Adrenal gland (tissue), 5 donors: Measurements from ENCODE around the gene COL6A3.

Source experiments
- POLR2A ChIP-seq, 2 donors: fragments of 450-650 bp; IDR thresholded peaks; one replicate each; pipeline ENCODE4 v1.6.1; 2017; ENCODE audit warnings: antibody characterized with exemption in 2 of 2, mild to moderate bottlenecking in 2 of 2, moderate library complexity in 1 of 2
- TF ChIP-seq, protein P1 (sequence below), 6 experiments: fragments of 450-650 bp in 4 of 6; fragments of 200-600 bp in 2 of 6; sonication (generic) in 1 of 6; IDR thresholded peaks; 1 replicate in 5 of 6; 2 replicates in 1 of 6; pipeline versions ENCODE4 v1.5.1 to v1.8.0; 2016 to 2021; ENCODE audit warnings: antibody characterized with exemption in 6 of 6, mild to moderate bottlenecking in 2 of 6, moderate library complexity in 1 of 6
- donor health status: DM: no; HTN: no; CAD: no.

DNA sequence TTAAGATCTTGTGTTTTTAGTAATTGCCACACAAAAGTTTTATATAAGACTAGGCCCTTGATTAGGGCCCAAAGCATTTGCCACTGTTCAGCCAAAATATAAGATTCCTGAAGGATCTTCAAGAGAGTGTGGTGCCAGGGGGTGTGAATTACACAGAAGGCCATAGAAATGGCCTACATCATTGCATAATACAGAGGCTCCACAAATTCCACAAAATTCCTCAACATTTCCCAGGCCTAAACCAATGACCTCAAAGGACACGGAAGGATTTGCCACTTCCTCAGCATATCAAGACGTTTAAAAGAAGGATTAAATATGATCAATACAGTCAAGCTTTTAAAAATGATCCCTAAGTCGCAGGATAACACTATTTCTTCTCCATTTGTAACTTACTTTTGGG is 24.1 kb downstream of the COL6A3 start:
- TF ChIP-seq, protein P1, sequence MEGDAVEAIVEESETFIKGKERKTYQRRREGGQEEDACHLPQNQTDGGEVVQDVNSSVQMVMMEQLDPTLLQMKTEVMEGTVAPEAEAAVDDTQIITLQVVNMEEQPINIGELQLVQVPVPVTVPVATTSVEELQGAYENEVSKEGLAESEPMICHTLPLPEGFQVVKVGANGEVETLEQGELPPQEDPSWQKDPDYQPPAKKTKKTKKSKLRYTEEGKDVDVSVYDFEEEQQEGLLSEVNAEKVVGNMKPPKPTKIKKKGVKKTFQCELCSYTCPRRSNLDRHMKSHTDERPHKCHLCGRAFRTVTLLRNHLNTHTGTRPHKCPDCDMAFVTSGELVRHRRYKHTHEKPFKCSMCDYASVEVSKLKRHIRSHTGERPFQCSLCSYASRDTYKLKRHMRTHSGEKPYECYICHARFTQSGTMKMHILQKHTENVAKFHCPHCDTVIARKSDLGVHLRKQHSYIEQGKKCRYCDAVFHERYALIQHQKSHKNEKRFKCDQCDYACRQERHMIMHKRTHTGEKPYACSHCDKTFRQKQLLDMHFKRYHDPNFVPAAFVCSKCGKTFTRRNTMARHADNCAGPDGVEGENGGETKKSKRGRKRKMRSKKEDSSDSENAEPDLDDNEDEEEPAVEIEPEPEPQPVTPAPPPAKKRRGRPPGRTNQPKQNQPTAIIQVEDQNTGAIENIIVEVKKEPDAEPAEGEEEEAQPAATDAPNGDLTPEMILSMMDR (IDR thresholded peaks at IDR 0.05): no peak
- TF ChIP-seq POLR2A (IDR thresholded peaks at IDR 0.05): no peak
